Articular chondrocyte of knee joint (primary cell): ENCODE data around the gene KLHDC1. TPM values are rescaled to one million over a fixed set of nuclear protein-coding genes. Genes with fewer than 3 reads are reported as not detected.

Experiments used
- small RNA-seq: library from RNA; depleted of rRNA; stranded (forward); fragments of <200 nt; gene quantifications from one replicate; pipeline ENCODE3, GENCODE V24; 2012
- total RNA-seq: library from RNA; depleted of rRNA; stranded (reverse); fragments of >200 nt; gene quantifications from 2 replicates; pipeline ENCODE4 v1.2.3, GENCODE V29; 2012

Gene KLHDC1
- 4.6 and 5.0 TPM in 2 replicates for total RNA-seq

GRCh38 chr14:49692811-49693734, at the start of gene KLHDC1:
TSS of gene KLHDC1 (plus strand) at chr14:49693120. CDS start at chr14:49693195, 75 bp downstream.

GRCh38 chr14:49687942-49688700, 4.8 kb upstream of the KLHDC1 start, which contains the start of gene POLE2:
TSS of gene POLE2 (minus strand) at chr14:49688214. CDS start at chr14:49688203, 11 bp downstream.

GRCh38 chr14:49767571-49768300, 74.8 kb downstream of the KLHDC1 start, which contains the start of gene KLHDC2:
TSS of gene KLHDC2 (plus strand) at chr14:49768153. CDS start at chr14:49768469, 316 bp downstream.

Small RNAs within 50 kb of the gene (small RNA-seq; reads per million reads assigned to genes)
- not detected for gene RNU6ATAC30P

Other genes starting within 250 kb of the KLHDC1 start
- gene RPS29, start 106.7 kb upstream of the KLHDC1 start, total RNA-seq = 3,172 and 6,740 TPM in 2 replicates
- gene LRR1, start 94.2 kb upstream of the KLHDC1 start, total RNA-seq = 15.5 and 19.6 TPM in 2 replicates
- gene RPL36AL, start 72.5 kb upstream of the KLHDC1 start, total RNA-seq = 173 and 177 TPM in 2 replicates
- gene MGAT2, start 72.3 kb upstream of the KLHDC1 start, total RNA-seq = 81.7 and 88.4 TPM in 2 replicates
- 7.8 and 11.5 TPM in 2 replicates for gene DNAAF2, start 57.9 kb upstream of the KLHDC1 start, total RNA-seq
- 8.5 and 13.1 TPM in 2 replicates for gene POLE2, start 4.9 kb upstream of the KLHDC1 start, total RNA-seq
- 82.0 and 102 TPM in 2 replicates for gene KLHDC2, start 75.0 kb downstream of the KLHDC1 start, total RNA-seq
- 78.4 and 85.7 TPM in 2 replicates for gene NEMF, start 159.7 kb downstream of the KLHDC1 start, total RNA-seq
- gene ARF6, start 200.0 kb downstream of the KLHDC1 start, total RNA-seq = 113 and 161 TPM in 2 replicates